DMS 273 (cell line): ENCODE results near the gene TCF3.
A peak's percentile ranks its signal among the peaks of the same experiment; 100 is the strongest.

ENCODE experiments used
- DNase-seq: peaks from one replicate; lab custom pipeline; 2025; ENCODE audit not compliant: unreplicated experiment; lab: John Stamatoyannopoulos, UW

TCF3 gene

GRCh38 chr19:1631557-1632100 is 20.8 kb downstream of the TCF3 start:
- no peak for DNase-seq

DNA sequence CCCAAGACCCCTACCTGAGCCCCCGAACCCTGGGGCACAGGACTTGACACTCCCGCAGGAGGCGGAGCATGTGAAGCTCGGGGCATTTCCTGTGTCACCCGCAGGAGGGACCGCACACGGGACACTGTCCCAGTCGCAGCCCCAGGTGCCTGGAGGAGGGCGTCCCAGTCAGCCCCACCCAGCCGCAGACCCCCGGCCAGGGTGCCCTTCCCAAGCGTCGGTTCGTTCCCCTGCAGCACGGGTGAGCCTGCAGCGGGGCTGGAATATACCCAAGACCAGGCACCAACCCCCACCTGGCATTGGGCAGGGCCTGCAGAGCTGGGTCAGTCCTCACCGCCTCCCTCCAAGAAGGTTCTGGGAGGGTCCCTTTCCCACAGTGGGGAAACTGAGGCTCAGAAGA is 21.6 kb downstream of the TCF3 start:
- no peak for DNase-seq

- no peak for DNase-seq
These were observed 22.4 kb downstream of the TCF3 start for GRCh38 chr19:1630012-1630411.

- no peak for DNase-seq
These were observed 23.1 kb downstream of the TCF3 start for GRCh38 chr19:1629256-1629808.

DNA sequence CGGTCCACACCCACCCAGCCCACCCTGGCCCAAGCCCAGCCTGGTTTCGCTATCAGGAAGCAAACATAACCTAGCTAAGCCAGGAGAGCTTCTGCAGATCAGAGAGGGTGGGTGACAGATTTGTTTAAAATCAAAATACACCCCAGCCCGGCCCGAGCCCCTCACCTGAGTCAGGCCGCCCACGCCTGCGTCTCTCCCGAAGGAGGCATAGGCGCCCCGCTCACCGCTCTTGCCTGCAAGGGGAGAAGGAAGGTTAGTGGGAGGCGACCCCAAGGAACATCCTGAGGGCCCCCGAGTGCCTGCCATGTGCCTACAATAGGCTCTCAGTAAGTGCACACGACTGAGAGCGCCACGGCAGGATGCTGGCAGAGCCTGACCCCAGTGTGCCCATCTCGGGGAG is 25.2 kb downstream of the TCF3 start:
- DNase-seq: no peak

DNA sequence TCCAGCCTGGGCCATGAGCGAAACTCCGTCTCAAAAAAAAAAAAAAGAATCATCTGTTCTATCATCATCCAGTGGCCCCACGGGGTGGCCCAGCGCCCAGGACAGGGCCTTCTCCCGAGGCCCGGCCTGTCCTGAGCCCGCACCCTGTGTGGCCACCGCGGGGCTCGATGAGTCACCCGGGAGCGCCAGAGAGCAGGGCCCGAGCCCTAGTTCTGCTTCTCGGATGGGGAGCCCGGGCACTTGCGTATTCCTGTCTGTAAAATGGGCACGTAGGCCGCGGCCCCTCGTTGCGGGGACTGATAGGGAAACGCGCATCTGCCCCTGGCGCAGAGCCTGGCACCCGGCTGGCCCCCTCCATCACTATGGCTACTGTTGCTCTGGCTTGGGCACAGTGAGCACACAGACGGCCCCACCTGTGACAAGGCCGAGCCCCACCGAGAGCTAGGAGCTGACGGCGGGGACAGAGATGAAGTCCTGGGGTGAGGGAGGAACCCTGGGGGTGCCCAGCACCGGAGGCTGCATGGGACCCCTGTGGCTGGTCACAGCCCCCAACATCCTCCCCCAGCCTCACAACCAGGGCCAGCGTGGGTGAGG is 25.9 kb downstream of the TCF3 start:
- DNase-seq: no peak

DNA sequence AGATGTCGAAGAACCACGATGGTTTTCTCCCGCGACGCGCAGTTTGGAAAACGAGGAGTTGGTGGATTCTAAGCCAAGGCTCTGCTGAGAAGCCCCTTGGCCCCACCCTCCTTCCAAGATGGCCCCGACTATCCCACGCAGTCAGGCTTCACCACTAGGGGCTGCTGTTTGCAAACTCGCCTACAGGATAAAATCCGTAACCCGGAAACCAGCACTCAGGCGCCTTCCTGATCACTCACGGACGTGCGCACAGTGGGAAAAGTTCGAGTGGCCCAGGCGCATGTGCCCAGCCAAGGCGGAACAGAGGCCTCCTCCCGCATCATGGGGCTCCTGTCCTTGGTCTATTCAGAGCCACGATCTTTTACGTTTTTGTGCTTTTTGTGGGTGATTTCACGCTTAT is 28.0 kb downstream of the TCF3 start:
- DNase-seq: peak; percentile 70

DNA sequence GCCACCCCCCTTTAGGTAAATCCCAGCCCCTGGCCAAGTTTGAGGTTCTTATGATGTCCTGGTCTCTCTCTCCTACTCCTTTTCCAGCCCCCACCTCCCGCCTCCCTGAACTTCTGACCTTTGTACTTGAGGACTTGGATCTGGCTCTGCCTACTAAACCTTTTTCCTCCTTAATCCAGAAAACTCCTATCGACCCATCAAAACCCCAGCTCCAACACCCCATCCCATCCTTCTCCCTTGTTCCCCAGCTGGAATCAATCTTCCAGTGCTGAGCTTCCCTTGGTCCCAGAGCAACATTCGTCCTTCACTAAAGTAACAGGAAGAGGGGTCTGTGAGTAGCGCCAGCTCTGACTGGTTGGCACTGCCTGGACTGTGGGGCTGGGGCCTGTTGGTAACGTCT is 29.9 kb downstream of the TCF3 start:
- DNase-seq: no peak

DNA sequence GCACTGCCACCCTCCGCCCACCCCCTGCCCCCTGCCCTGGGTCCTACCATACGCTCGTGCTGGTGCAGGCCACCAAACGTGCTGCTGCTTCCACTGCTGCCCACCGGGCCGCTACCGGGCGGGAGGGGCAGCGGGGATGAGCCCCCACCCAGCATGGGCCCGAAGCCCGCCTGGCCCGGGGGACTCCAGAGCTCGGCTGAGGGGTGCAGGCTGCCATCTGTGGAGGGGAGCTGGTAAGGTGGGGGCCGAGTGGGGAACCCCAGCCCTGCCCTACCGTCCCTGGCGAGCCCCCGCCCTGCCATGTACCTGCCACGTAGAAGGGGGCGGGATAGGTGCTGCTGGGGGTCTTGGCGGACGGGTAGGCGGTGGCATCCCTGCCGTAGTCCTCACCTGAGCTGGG is 30.4 kb downstream of the TCF3 start:
- DNase-seq: no peak

- no peak for DNase-seq
These were observed 30.8 kb downstream of the TCF3 start for GRCh38 chr19:1621574-1621973.

GRCh38 chr19:1621021-1621420 is 31.4 kb downstream of the TCF3 start:
- DNase-seq: no peak

DNA sequence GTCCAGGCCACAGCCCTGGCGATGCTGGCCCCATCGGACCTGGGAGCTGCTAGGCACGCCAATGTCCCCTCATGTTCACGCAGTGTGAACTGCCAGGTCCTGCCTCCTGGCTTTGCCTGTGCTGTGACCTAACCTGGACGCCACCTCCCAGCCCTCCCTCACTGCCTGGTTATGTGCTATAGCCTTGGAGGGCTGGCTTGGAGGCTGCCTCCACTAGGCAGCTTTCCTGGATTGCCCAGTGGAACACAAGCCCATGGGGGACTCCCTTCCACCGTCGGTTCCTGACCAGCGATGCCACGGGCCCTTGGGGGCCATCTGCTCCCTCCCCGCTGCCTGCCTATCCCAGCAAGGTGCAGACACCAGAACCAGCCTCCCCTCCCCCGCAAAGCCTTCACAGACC is 31.9 kb downstream of the TCF3 start:
- no peak for DNase-seq

- no peak for DNase-seq
These were observed 32.7 kb downstream of the TCF3 start for GRCh38 chr19:1619703-1620102.

GRCh38 chr19:1619094-1619439 is 33.3 kb downstream of the TCF3 start:
- no peak for DNase-seq

DNA sequence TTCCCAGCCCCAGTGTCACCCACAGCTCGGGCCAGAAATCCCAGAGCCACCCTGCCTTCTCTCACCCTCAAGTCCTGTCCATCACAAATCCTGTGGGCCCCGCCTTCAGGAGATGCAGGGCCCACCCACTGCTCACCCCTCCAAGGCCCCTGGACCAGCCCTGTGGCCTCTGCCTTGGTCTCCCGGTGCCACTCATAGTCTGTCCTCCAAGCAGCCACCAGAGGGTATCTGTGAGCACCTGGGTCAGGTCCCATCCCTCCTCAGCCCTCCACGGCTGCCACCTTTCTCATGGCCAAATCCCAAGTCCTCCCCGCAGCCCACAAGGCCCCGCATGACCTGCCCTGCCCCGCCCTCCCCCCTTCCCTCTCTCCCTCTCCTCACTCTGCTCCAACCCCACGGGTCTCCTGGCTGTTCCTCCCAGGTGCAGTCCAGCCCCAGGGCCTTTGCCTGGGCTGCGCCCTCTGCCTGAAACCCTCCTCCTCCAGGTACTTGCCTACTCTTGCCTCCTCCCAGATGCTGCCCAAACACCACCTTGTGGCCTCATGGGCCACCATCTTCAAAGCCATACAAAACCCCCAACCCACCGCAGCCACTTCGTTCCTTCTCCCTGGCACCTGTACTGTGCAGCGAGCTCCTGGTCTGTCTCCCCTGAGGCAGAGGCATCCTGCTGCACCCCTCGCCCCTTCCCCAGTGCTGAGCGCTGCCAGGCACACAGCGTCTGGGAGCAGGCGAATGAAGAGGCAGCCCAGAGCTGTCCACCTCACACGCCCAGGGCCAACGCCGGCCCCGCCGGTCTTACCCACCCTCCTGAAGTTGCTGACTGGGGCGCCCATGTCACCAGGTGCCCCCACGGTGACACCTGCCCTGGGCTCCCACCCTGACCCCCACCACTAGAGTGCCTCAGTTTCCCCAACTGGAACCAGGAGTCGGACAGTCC is 34.0 kb downstream of the TCF3 start:
- DNase-seq: peak; percentile 66

DNA sequence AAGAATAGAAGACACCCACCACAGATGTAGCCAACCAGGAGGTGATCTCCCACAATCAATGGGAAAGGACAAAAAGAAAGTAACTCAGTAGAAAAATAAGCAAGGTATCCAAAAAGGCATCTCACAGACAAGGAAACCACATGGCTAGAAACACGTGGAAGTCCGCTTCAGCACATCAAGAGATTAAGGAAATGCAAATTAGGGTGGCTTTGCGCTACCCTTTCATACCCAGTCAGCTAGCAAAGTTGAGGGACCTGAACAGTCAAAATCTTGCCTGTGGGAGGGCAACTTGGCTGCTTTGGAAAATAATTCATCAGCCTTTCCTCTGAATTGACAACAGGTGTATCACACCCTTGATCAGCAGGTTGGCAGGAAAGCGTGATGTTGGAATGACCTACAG is 35.5 kb downstream of the TCF3 start:
- DNase-seq: no peak

GRCh38 chr19:1616396-1616795 is 36.0 kb downstream of the TCF3 start:
- DNase-seq: no peak

GRCh38 chr19:1615156-1615765 is 37.2 kb downstream of the TCF3 start:
- no peak for DNase-seq

DNA sequence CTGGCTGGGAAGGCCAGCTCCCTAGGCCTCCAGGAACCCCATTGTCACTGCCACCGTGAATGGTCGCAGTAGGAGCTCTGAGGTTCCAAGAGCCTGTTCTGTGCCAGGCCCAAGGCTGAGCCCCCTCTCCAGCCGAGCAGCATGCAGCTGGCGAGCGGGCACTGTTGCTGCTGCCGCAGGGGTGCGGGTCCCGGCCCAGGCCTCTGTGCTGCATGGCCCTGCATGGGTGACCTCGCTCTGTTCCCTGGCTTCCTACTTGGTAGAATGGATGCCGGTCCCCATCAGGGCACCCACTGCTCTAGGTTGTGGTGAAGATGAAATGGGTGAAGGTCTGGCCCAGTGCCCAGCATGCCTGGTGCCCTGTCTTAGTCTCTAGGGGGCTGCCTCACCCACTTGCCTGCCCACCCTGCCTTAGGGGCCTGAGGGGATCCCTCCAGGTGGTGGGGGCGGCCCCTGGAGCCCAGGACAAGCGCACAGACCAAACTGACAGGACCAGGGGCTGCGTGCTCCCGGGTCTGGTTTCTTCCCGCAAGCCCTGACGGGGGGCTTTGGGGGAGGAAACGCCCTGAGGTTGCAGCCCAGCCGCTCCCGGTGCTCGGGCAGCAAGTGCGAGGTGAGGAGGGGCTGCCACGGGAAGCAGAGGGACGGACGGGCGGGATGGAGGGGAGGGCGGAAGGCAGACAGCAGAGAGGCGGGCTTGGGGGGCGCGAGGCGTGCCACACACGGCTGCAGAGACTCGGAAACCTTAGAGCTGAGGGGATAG is 38.4 kb downstream of the TCF3 start:
- no peak for DNase-seq

DNA sequence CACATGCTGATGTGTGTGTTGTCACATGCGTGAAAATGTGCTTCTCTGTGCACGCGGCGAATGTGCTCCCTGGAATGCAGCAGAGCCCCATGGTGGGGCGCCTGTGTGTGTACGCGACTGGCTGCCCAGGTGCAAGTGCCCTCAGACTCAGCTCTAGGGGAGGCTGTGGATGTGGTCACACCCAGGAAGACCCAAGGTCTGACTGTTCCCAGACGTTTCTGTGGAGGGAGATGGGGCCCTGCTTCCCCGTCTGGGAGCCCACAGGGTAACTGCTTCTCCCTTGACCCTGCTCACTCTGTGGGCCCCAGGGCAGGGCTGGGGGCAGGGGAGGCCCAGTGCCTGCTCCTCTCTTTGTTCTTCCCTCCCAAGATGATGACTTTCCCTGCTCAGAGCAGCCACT is 39.3 kb downstream of the TCF3 start:
- no peak for DNase-seq
